HepG2 (cell line): ENCODE measurements around the gene BTRC. TPM values are rescaled to one million over a fixed set of nuclear protein-coding genes. Genes with fewer than 3 reads are reported as not detected.

Source experiments
- ARNT ChIP-seq: fragments of 450-650 bp; IDR thresholded peaks from 2 replicates; pipeline ENCODE4 v1.6.1; 2017
- CEBPB ChIP-seq: IDR thresholded peaks from 2 replicates; pipeline ENCODE4 v1.6.1; 2011; ENCODE audit warnings: low read depth, low read length, improper control_type of control experiment, borderline replicate concordance
- CHD2 ChIP-seq: IDR thresholded peaks from 2 replicates; pipeline ENCODE4 v1.6.1; 2011; ENCODE audit warnings: low read depth, low read length, improper control_type of control experiment
- CTCF ChIP-seq: sonication (generic); formaldehyde crosslinking; IDR thresholded peaks from 2 replicates; pipeline ENCODE4 v1.5.0; 2020; ENCODE audit warnings: mild to moderate bottlenecking, missing genetic modification reagents, moderate library complexity
- HNRNPLL ChIP-seq: fragments of 200-400 bp; formaldehyde crosslinking; IDR thresholded peaks from 2 replicates; pipeline ENCODE4 v1.6.1; 2017; ENCODE audit warnings: mild to moderate bottlenecking, low read depth, low read length; ENCODE audit not compliant: poor library complexity, severe bottlenecking
- KDM2A ChIP-seq: sonication (generic); formaldehyde crosslinking; IDR thresholded peaks from 2 replicates; pipeline ENCODE4 v1.4.0; 2020; ENCODE audit warnings: low read depth, missing genetic modification reagents, borderline replicate concordance
- MAZ ChIP-seq, 2 experiments: sonication (generic) in 1 of 2; formaldehyde crosslinking in 1 of 2; IDR thresholded peaks; 2 replicates each; pipeline versions ENCODE4 v1.5.0 to v1.6.1; 2012 to 2020; ENCODE audit warnings: low read depth in 2 of 2, mild to moderate bottlenecking in 2 of 2, borderline replicate concordance in 1 of 2, improper control_type of control experiment in 1 of 2, low read length in 1 of 2, missing genetic modification reagents in 1 of 2, moderate library complexity in 1 of 2
- MIER2 ChIP-seq: IDR thresholded peaks from 2 replicates; pipeline ENCODE4 v1.6.1; 2016; ENCODE audit warnings: missing biosample characterization, missing genetic modification reagents
- MYC ChIP-seq: sonication (generic); formaldehyde crosslinking; IDR thresholded peaks from 2 replicates; pipeline ENCODE4 v1.9.0; 2021; ENCODE audit warnings: missing genetic modification reagents, borderline replicate concordance
- NR2F6 ChIP-seq, 2 experiments: IDR thresholded peaks; 2 replicates each; pipeline ENCODE4 v1.6.1; 2016; ENCODE audit warnings: antibody characterized with exemption in 1 of 2, mild to moderate bottlenecking in 1 of 2
- PATZ1 ChIP-seq: sonication (generic); formaldehyde crosslinking; IDR thresholded peaks from 2 replicates; pipeline ENCODE4 v1.4.0; 2020; ENCODE audit warnings: missing genetic modification reagents
- RAD21 ChIP-seq: fragments of 450-650 bp; formaldehyde crosslinking; IDR thresholded peaks from 2 replicates; pipeline ENCODE4 v1.5.0; 2020; ENCODE audit warnings: mild to moderate bottlenecking
- TP53 ChIP-seq: sonication (generic); formaldehyde crosslinking; conservative IDR thresholded peaks from 2 replicates; pipeline ENCODE4 v1.4.0; 2020; ENCODE audit warnings: missing genetic modification reagents
- ZBTB7B ChIP-seq: sonication (generic); formaldehyde crosslinking; IDR thresholded peaks from 2 replicates; pipeline ENCODE4 v1.4.0; 2020; ENCODE audit warnings: missing genetic modification reagents
- ZFP37 ChIP-seq: sonication (generic); formaldehyde crosslinking; IDR thresholded peaks from 2 replicates; pipeline ENCODE4 v1.4.0; 2020; ENCODE audit warnings: missing genetic modification reagents, borderline replicate concordance
- ZNF263 ChIP-seq: sonication (generic); formaldehyde crosslinking; IDR thresholded peaks from 2 replicates; pipeline ENCODE4 v1.4.0; 2020; ENCODE audit warnings: missing genetic modification reagents
- ZNF281 ChIP-seq: sonication (generic); formaldehyde crosslinking; IDR thresholded peaks from 2 replicates; pipeline ENCODE4 v1.4.0; 2020; ENCODE audit warnings: missing genetic modification reagents, borderline replicate concordance
- ZNF354B ChIP-seq: sonication (generic); formaldehyde crosslinking; IDR thresholded peaks from 2 replicates; pipeline ENCODE4 v1.8.0; 2022; ENCODE audit warnings: mild to moderate bottlenecking, missing genetic modification reagents
- ZNF674 ChIP-seq: sonication (generic); formaldehyde crosslinking; IDR thresholded peaks from 2 replicates; pipeline ENCODE4 v1.5.0; 2020; ENCODE audit warnings: low read depth, mild to moderate bottlenecking, missing genetic modification reagents
- polyA plus RNA-seq, 8 experiments: library from polyadenylated mRNA; depleted of rRNA in 3 of 8; stranded (reverse) in 7 of 8; unstranded in 1 of 8; fragments of >200 nt; fragmentation: Illumina TruSeq in 4 of 8; extraction: Trizol in 4 of 8; gene quantifications; 2 replicates each; pipeline versions ENCODE4 v1.2.1 to v1.2.3, GENCODE V29; 2011 to 2016; ENCODE audit warnings: low read depth in 4 of 8, missing spikeins in 1 of 8, mixed read lengths in 1 of 8; ENCODE audit not compliant: insufficient read depth in 1 of 8
- total RNA-seq, 5 experiments: library from RNA; depleted of rRNA; stranded (reverse); fragments of >200 nt; fragmentation: Illumina TruSeq; extraction: Trizol; gene quantifications; 2 replicates each; pipeline ENCODE4 v1.2.3, GENCODE V29; 2016; ENCODE audit warnings: low read depth in 1 of 5
- TF ChIP-seq, protein P1 (sequence below): IDR thresholded peaks from 2 replicates; pipeline ENCODE4 v1.6.1; 2016; ENCODE audit warnings: missing biosample characterization, missing genetic modification reagents, low read depth

The BTRC gene
- total and polyA plus RNA-seq, 2 of the 13 experiments (the other 11 are each of a cell fraction or from before 2014, with no cell fraction given), result 12.0 to 14.4 TPM

DNA sequence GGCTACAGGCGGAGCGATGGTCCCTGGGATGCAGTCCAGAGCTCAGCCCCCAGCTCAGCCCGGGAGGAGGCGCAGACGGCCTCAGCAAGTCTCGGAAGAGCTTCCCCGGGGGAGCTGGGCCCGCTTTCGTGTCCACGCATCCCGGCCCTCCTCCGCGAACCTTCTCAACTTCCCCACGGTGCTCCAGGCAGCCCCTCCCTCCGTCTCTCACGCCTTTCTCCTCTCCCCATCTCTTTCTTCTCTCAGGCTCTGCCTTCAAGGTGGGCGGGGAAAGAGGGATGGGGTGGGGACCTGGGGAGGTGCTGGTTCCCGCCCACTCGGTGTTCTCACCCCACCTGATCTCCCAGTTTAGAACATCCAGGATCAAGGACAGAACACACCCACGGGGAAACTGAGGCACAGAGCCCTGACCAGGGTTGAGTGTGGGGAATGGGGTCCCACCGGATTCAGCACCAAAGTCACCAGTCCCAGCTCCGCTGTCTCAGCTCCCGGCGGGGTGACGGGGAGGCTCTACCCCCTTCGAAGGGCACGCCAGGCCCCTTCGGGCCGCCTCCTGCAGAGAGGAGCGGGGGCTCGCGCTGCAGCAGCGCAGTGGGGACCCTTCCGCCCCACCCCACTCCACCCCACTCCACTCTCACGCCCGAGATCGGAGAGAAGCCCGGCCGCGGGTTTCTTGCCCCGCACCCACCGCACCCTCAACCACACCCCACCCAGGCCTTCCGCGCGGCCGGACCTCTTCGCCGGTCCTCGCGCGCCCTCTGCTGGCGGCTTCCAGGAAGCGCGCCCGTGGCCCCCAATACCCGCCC lies 215.9 kb downstream of the BTRC start (continued):
- peak; percentile 88 for TF ChIP-seq CTCF (CRISPR knock-in tag)
- no peak for TF ChIP-seq ZFP37 (CRISPR knock-in tag)
- peak; percentile 30 for TF ChIP-seq HNRNPLL
- 0 out of 2 replicates have a peak, but pooled peaks have one; percentile 19 for TF ChIP-seq MAZ (IDR thresholded peaks at IDR 0.05; ENCODE audit: borderline replicate concordance, low read depth, low read length)
- peak; percentile 41; the same call in 1 of the 2 replicates for TF ChIP-seq MAZ (CRISPR knock-in tag; IDR thresholded peaks at IDR 0.05; ENCODE audit: low read depth)
- TF ChIP-seq ZBTB7B, result peak; percentile 15; the same call in 1 of the 2 replicates
- TF ChIP-seq ZNF354B, result no peak
- peak; percentile 63; the same call in 1 of the 2 replicates for TF ChIP-seq ZNF281
- no peak for TF ChIP-seq MIER2
- TF ChIP-seq ARNT, result no peak
- TF ChIP-seq ZNF263 (CRISPR knock-in tag), result 0 out of 2 replicates have a peak, but pooled peaks have one; percentile 3
- TF ChIP-seq, protein P1, sequence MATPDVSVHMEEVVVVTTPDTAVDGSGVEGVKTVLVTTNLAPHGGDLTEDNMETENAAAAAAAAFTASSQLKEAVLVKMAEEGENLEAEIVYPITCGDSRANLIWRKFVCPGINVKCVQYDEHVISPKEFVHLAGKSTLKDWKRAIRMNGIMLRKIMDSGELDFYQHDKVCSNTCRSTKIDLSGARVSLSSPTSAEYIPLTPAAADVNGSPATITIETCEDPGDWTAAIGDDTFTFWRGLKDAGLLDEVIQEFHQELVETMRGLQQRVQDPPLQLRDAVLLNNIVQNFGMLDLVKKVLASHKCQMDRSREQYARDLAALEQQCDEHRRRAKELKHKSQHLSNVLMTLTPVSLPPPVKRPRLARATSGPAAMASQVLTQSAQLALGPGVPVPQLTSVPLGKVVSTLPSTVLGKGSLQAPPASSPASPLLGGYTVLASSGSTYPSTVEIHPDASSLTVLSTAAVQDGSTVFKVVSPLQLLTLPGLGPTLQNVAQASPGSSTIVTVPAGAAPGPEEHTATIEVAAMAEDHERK (CRISPR knock-in tag), result no peak
- TF ChIP-seq CHD2, result 0 out of 2 replicates have a peak, but pooled peaks have one; percentile 44
- no peak for TF ChIP-seq CEBPB
- TF ChIP-seq KDM2A (CRISPR knock-in tag), result peak; percentile 81; the same call in 1 of the 2 replicates
- no peak for TF ChIP-seq TP53 (CRISPR knock-in tag)
- TF ChIP-seq ZNF674 (CRISPR knock-in tag), result peak; percentile 43; the same call in 1 of the 2 replicates
- no peak for TF ChIP-seq NR2F6 (IDR thresholded peaks at IDR 0.05)
- TF ChIP-seq NR2F6 (CRISPR knock-in tag; IDR thresholded peaks at IDR 0.05), result no peak
- peak; percentile 60; the same call in 1 of the 2 replicates for TF ChIP-seq PATZ1 (CRISPR knock-in tag)
- peak; percentile 88 for TF ChIP-seq RAD21 (CRISPR knock-in tag)
- TF ChIP-seq MYC (CRISPR knock-in tag), result 0 out of 2 replicates have a peak, but pooled peaks have one; percentile 13
